ENCODE data around the gene UBAP2L. TPM values are rescaled to one million over a fixed set of nuclear protein-coding genes. Genes with fewer than 3 reads are reported as not detected.

UBAP2L gene
- polyA plus RNA-seq, 2 donors, result 50.9 to 52.7 TPM

DNA sequence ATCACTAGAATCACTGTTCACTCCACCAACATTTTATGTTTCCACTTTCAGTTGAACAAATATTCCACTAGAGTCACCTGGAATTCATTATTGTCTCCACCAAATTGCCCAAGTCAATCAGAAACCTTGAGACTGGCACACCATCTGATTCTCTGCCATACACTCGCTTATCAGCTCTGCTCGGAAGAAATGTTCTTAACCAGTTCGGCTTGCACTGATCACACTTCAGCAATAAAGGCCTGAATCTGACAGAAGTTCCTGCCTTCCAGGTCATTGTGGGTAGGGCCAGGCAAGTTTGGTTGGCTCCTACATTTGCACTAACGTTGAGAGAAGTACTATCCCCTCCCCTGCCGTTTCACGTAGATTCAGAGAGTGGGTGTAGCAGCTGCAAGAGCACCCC lies 38.8 kb upstream of the UBAP2L start:
- H3K9me3 ChIP-seq (ENCODE audit: control insufficient read depth in 2 of 2, insufficient read depth in 1 of 2, low read depth in 1 of 2, low read length in 1 of 2), result no peaks in the 10 kb centered on the region
- H3K27me3 ChIP-seq (ENCODE audit: control insufficient read depth in 1 of 2, insufficient read depth in 2 of 2, low read length in 2 of 2), result no peaks in the 10 kb centered on the region
- H3K4me1 ChIP-seq (ENCODE audit: control insufficient read depth in 2 of 2, insufficient read depth in 2 of 2, low read length in 1 of 2), result peaks cover 6 to 7% of the 10 kb centered on the region in 2 donors
- peak overlapping the region; percentile 99 for H3K27ac ChIP-seq (ENCODE audit: low read depth in 2 of 2, low read length in 1 of 2)
- WGBS, 2 donors, result 0 to 2% methylated on average over 6 of the region's 6 CpGs
- H3K4me3 ChIP-seq (ENCODE audit: low read depth in 1 of 2, low read length in 2 of 2), result peak overlapping the region; percentile 96 to 99
- no peaks in the 10 kb centered on the region for H3K36me3 ChIP-seq (ENCODE audit: control insufficient read depth in 2 of 2, insufficient read depth in 2 of 2, low read length in 1 of 2)

DNA sequence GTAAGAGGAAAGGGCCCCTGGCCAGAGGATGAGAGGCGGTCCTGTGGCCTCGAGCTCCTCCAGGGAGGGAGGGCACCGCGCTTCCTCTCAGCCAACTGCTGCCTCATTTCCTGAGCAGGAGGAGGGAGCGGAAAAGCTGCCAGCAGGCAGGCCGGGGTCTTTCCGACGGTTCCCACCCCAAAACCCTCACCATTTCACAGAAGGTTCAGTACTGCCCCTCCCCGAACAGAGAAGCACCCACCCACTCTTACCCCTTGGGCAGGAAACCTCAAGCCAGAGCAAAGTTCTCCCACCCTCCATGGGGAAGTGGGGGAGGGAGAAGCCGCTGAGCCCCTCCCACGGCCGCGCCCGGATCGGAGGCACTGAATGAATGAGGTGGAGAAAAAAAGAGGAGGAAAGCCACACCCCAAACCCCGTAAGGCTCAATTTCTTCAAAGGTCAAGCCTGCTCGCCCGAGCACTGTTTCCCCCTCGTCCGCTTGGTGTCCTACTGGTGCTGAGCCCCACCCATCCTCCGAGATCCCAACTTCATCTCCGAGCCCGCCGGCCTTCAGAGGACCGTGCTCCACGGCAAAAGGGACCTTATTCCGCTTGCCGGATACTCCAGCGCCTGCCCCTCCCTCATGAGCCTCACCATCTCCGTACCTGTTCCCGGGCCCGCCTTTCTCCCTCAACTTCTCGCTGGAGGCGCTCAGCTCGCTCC lies 38.3 kb upstream of the UBAP2L start:
- Histone ChIP-seq H3K36me3 (ENCODE audit: control insufficient read depth in 2 of 2, insufficient read depth in 2 of 2, low read length in 1 of 2) (no peaks in the 10 kb centered on the region), H3K27ac (ENCODE audit: low read depth in 2 of 2, low read length in 1 of 2) (peak overlapping the region; percentile 99), H3K4me3 (ENCODE audit: low read depth in 1 of 2, low read length in 2 of 2) (peak overlapping the region; percentile 96 to 99), H3K27me3 (ENCODE audit: control insufficient read depth in 1 of 2, insufficient read depth in 2 of 2, low read length in 2 of 2) (no peaks in the 10 kb centered on the region), H3K9me3 (ENCODE audit: control insufficient read depth in 2 of 2, insufficient read depth in 1 of 2, low read depth in 1 of 2, low read length in 1 of 2) (no peaks in the 10 kb centered on the region), H3K4me1 (ENCODE audit: control insufficient read depth in 2 of 2, insufficient read depth in 2 of 2, low read length in 1 of 2) (peaks cover 6 to 7% of the 10 kb centered on the region in 2 donors)
- WGBS, 2 donors, result 0% methylated on average over 35 of the region's 35 CpGs

DNA sequence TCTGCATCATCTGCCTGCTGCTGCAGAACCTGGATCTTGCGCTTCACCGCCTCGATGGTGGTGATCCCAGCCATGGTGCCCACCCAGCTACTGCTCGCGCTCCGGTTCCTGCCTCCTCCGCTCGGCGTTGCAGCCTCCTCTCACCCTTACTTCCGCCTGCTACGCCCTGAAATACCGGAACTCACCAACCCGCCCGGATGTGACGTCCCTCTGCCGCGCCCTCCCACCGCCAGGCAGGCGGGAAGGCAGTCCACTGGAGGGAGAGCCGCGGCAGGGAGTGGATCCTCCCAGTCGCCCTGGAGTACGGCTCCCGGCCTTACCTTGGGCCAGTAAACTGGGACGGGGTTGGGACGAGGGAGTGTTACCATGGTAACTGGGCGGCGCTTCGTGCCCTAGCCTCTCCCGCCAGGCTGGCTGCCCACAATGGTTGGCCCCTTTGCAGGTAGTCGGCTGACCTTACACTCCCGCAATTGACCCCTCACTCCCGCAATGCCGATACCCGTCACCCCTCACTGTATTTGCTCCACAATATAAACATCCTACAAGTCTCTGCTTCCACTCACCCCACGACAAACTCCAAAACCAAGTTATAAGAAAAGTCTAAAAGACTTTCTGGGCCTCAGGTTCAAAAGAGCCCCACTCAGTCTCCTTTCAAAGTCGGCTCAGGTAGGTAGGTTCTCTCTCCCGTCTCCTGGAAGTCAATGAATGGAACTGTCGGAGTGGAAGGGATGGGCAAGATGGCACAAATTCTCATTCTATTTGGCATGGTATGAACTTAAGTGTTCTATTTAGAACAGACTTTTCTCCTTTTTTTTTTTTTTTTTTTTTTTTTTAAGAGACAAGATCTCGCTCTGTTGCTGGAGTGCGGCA lies 37.5 kb upstream of the UBAP2L start:
- peak overlapping the region; percentile 96 to 99 for H3K4me3 ChIP-seq (ENCODE audit: low read depth in 1 of 2, low read length in 2 of 2)
- H3K27ac ChIP-seq (ENCODE audit: low read depth in 2 of 2, low read length in 1 of 2), result peak overlapping the region; percentile 99
- 5 to 6% methylated on average over 40 to 41 of the region's 41 CpGs for WGBS, 2 donors
- no peaks in the 10 kb centered on the region for H3K27me3 ChIP-seq (ENCODE audit: control insufficient read depth in 1 of 2, insufficient read depth in 2 of 2, low read length in 2 of 2)
- no peaks in the 10 kb centered on the region for H3K36me3 ChIP-seq (ENCODE audit: control insufficient read depth in 2 of 2, insufficient read depth in 2 of 2, low read length in 1 of 2)
- H3K9me3 ChIP-seq (ENCODE audit: control insufficient read depth in 2 of 2, insufficient read depth in 1 of 2, low read depth in 1 of 2, low read length in 1 of 2), result no peaks in the 10 kb centered on the region
- H3K4me1 ChIP-seq (ENCODE audit: control insufficient read depth in 2 of 2, insufficient read depth in 2 of 2, low read length in 1 of 2), result peaks cover 4 to 7% of the 10 kb centered on the region in 2 donors

DNA sequence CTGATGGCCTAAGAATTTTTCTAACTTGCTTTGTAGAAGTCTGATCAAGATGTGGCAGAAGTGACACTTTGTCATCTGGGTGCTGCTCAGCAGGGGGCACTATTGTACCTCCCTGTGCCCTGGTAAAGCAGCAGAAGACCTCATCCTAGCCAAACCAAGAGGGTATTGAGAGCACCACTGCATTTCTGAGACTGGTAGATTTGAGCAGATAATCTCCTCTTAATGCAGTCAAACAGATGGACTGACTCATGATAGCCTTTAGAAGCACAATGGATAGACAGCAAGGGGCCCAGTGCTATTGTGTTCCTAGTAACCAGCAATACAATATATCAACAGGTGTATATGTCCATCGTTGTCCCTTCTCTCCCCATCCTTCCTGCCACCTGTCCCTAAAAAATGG lies 34.6 kb upstream of the UBAP2L start:
- Histone ChIP-seq H3K27ac (ENCODE audit: low read depth in 2 of 2, low read length in 1 of 2) (no peak overlapping the region), H3K4me1 (ENCODE audit: control insufficient read depth in 2 of 2, insufficient read depth in 2 of 2, low read length in 1 of 2) (no peaks in the 10 kb centered on the region), H3K4me3 (ENCODE audit: low read depth in 1 of 2, low read length in 2 of 2) (no peak overlapping the region), H3K9me3 (ENCODE audit: control insufficient read depth in 2 of 2, insufficient read depth in 1 of 2, low read depth in 1 of 2, low read length in 1 of 2) (no peaks in the 10 kb centered on the region), H3K36me3 (ENCODE audit: control insufficient read depth in 2 of 2, insufficient read depth in 2 of 2, low read length in 1 of 2) (no peaks in the 10 kb centered on the region), H3K27me3 (ENCODE audit: control insufficient read depth in 1 of 2, insufficient read depth in 2 of 2, low read length in 2 of 2) (no peaks in the 10 kb centered on the region)
- 44 to 46% methylated on average over 1 of the region's 1 CpG for WGBS, 2 donors

DNA sequence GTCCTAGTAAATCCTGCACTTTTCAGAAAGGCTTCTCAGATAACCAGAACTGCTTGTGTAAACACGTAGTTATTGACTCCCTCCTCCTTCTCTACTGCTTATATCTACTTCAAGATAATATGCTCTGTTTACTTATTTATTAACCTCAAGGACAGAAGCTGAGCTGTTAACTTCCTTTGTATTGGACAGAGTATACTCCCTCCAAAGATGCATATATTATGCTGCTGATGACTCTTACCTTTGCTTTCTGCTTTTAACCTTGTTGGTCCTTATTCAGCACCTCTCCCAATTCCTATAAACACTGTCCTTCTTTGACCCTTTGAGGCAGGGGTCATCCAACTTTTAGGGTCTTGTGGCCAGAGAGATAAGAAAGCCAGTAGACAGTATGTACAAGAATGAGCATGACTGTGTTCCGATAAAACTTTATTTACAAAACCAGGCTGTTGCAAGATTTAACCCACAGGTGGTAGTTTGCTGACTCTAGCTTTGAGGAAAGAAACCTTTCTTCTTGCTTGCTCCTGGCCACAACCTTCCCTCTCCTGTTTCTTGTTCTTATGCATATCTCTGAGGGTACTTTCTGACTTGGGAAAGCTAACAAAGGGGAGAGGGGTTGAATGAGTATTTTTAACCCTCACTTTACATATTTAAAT lies 33.8 kb upstream of the UBAP2L start:
- H3K27ac ChIP-seq (ENCODE audit: low read depth in 2 of 2, low read length in 1 of 2), result no peak overlapping the region
- no peaks in the 10 kb centered on the region for H3K36me3 ChIP-seq (ENCODE audit: control insufficient read depth in 2 of 2, insufficient read depth in 2 of 2, low read length in 1 of 2)
- no peaks in the 10 kb centered on the region for H3K9me3 ChIP-seq (ENCODE audit: control insufficient read depth in 2 of 2, insufficient read depth in 1 of 2, low read depth in 1 of 2, low read length in 1 of 2)
- H3K4me1 ChIP-seq (ENCODE audit: control insufficient read depth in 2 of 2, insufficient read depth in 2 of 2, low read length in 1 of 2), result no peaks in the 10 kb centered on the region
- H3K27me3 ChIP-seq (ENCODE audit: control insufficient read depth in 1 of 2, insufficient read depth in 2 of 2, low read length in 2 of 2), result no peaks in the 10 kb centered on the region
- no peak overlapping the region for H3K4me3 ChIP-seq (ENCODE audit: low read depth in 1 of 2, low read length in 2 of 2)
- WGBS, 2 donors, result 18 to 36% methylated on average over 2 of the region's 2 CpGs

DNA sequence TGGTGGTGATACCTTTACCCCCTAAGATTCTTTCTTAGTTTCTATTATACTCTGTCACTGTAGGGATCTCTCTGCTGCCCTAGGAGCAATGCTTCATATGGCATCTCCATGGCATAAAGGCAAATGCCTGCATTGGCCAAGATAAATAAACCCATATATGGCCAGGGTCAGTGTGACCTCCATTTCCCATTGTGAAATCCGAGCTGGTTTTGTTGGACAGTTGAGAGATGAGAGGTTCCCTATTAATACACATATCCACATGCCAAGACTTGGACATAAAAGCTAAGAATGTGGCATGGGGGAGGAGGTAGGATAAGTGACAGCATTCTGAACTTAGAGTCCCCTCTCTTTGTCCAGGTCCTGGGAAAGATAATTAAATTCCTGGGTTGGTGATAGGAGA lies 30.2 kb upstream of the UBAP2L start:
- H3K27me3 ChIP-seq (ENCODE audit: control insufficient read depth in 1 of 2, insufficient read depth in 2 of 2, low read length in 2 of 2), result no peaks in the 10 kb centered on the region
- no peak overlapping the region for H3K4me3 ChIP-seq (ENCODE audit: low read depth in 1 of 2, low read length in 2 of 2)
- no peaks in the 10 kb centered on the region for H3K36me3 ChIP-seq (ENCODE audit: control insufficient read depth in 2 of 2, insufficient read depth in 2 of 2, low read length in 1 of 2)
- no peaks in the 10 kb centered on the region for H3K9me3 ChIP-seq (ENCODE audit: control insufficient read depth in 2 of 2, insufficient read depth in 1 of 2, low read depth in 1 of 2, low read length in 1 of 2)
- WGBS, 2 donors, result 25 to 28% methylated on average over 1 of the region's 1 CpG
- no peaks in the 10 kb centered on the region for H3K4me1 ChIP-seq (ENCODE audit: control insufficient read depth in 2 of 2, insufficient read depth in 2 of 2, low read length in 1 of 2)
- no peak overlapping the region for H3K27ac ChIP-seq (ENCODE audit: low read depth in 2 of 2, low read length in 1 of 2)

DNA sequence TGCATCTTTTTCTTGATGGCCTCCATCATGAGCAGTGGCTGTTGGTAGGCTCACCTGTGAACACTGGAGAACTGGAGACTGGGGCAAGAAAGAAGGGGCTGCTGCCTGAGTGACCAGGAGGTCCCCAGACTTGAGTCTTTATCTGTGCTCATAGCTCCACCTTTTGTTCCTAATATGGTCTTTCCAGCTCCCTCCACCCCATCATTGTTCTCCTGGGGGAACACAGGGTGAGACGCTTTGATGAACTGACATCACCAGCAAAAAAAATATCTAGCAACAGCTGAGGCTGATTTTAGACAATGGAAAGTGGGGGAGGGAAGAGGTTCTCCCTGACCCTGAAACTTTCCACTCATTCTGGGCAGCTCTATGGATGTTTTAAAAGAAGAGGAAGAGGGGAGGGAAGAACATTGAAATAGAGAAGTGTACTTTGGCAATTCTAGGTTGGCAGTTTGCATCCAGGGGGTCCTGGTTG lies 28.7 kb upstream of the UBAP2L start, which contains the start of gene TPM3:
TPM3 (minus strand) TSS at position 111 of the 472 bp plus-strand sequence; CDS start at position 29, 82 bp downstream.
- no peaks in the 10 kb centered on the region for H3K27me3 ChIP-seq (ENCODE audit: control insufficient read depth in 1 of 2, insufficient read depth in 2 of 2, low read length in 2 of 2)
- WGBS, 2 donors, result 19 to 22% methylated on average over 1 of the region's 1 CpG
- no peaks in the 10 kb centered on the region for H3K4me1 ChIP-seq (ENCODE audit: control insufficient read depth in 2 of 2, insufficient read depth in 2 of 2, low read length in 1 of 2)
- no peaks in the 10 kb centered on the region for H3K9me3 ChIP-seq (ENCODE audit: control insufficient read depth in 2 of 2, insufficient read depth in 1 of 2, low read depth in 1 of 2, low read length in 1 of 2)
- no peaks in the 10 kb centered on the region for H3K36me3 ChIP-seq (ENCODE audit: control insufficient read depth in 2 of 2, insufficient read depth in 2 of 2, low read length in 1 of 2)
- H3K27ac ChIP-seq (ENCODE audit: low read depth in 2 of 2, low read length in 1 of 2), result no peak within 1 kb of the TSS
- H3K4me3 ChIP-seq (ENCODE audit: low read depth in 1 of 2, low read length in 2 of 2), result no peak within 1 kb of the TSS

DNA sequence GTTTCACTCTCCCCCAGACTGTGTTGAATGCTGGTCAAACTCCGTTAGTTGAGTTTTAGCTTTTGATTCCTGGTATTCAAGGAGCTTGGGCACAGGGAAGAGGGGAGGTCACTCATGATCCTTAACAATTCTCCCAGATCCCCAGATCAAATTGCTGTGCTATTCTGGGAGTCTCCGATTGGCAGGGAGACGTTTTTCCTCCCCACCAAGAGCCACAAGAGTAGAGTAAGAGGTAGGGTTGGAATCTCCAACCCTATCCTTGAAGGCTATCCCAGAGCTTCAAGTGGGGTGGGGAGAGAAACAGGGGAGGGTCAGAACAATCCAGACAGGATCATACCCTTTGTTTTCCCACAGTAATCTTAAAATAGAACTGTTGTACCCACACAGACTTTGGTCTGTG lies 28.3 kb upstream of the UBAP2L start:
- Histone ChIP-seq H3K4me1 (ENCODE audit: control insufficient read depth in 2 of 2, insufficient read depth in 2 of 2, low read length in 1 of 2) (no peaks in the 10 kb centered on the region), H3K36me3 (ENCODE audit: control insufficient read depth in 2 of 2, insufficient read depth in 2 of 2, low read length in 1 of 2) (no peaks in the 10 kb centered on the region), H3K4me3 (ENCODE audit: low read depth in 1 of 2, low read length in 2 of 2) (no peak overlapping the region), H3K27ac (ENCODE audit: low read depth in 2 of 2, low read length in 1 of 2) (no peak overlapping the region), H3K27me3 (ENCODE audit: control insufficient read depth in 1 of 2, insufficient read depth in 2 of 2, low read length in 2 of 2) (no peaks in the 10 kb centered on the region), H3K9me3 (ENCODE audit: control insufficient read depth in 2 of 2, insufficient read depth in 1 of 2, low read depth in 1 of 2, low read length in 1 of 2) (no peaks in the 10 kb centered on the region)
- WGBS, 2 donors, result 42 to 63% methylated on average over 3 of the region's 3 CpGs

DNA sequence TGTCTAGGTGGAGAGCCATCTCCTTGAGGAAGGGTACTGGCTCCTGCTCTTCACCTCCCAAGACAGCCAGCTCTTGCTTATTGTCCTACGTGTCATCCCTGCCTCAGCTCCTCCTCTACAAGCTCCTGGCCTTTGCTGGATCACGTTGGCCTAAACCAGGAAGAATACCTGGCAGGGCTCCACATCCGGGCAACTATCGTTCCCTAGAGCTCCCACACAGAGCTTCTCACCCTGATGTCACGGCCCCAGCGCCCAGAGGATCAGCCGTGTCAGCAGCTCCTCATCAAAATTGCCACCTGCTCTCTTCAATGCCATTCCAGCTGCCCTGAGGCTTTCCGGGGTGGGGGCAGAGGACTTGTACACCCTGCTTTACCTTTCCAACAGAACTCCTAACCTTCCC lies 26.9 kb upstream of the UBAP2L start:
- Histone ChIP-seq H3K27ac (ENCODE audit: low read depth in 2 of 2, low read length in 1 of 2) (no peak overlapping the region), H3K27me3 (ENCODE audit: control insufficient read depth in 1 of 2, insufficient read depth in 2 of 2, low read length in 2 of 2) (no peaks in the 10 kb centered on the region), H3K36me3 (ENCODE audit: control insufficient read depth in 2 of 2, insufficient read depth in 2 of 2, low read length in 1 of 2) (no peaks in the 10 kb centered on the region), H3K9me3 (ENCODE audit: control insufficient read depth in 2 of 2, insufficient read depth in 1 of 2, low read depth in 1 of 2, low read length in 1 of 2) (no peaks in the 10 kb centered on the region), H3K4me1 (ENCODE audit: control insufficient read depth in 2 of 2, insufficient read depth in 2 of 2, low read length in 1 of 2) (no peaks in the 10 kb centered on the region), H3K4me3 (ENCODE audit: low read depth in 1 of 2, low read length in 2 of 2) (no peak overlapping the region)
- WGBS, 2 donors, result 45 to 48% methylated on average over 8 of the region's 8 CpGs
